Gastrocnemius medialis (tissue), 4 donors: Measurements from ENCODE around the gene GCKR.

ENCODE experiments used
- CTCF ChIP-seq, 5 experiments: fragments of 450-650 bp in 3 of 5; fragments of 200-600 bp in 2 of 5; sonication (generic) in 2 of 5; IDR thresholded peaks in 4 of 5; conservative IDR thresholded peaks in 1 of 5; 1 replicate in 4 of 5; 2 replicates in 1 of 5; pipeline ENCODE4 v1.5.1; 2016 to 2019; ENCODE audit warnings: antibody characterized with exemption in 5 of 5, mild to moderate bottlenecking in 3 of 5, moderate library complexity in 3 of 5
- POLR2A ChIP-seq, 2 donors: fragments of 450-650 bp; IDR thresholded peaks; one replicate each; pipeline ENCODE4 v1.6.1; 2017; ENCODE audit warnings: antibody characterized with exemption in 2 of 2, mild to moderate bottlenecking in 2 of 2, moderate library complexity in 2 of 2

GRCh38 chr2:27497288-27497627 lies 619 bp downstream of the GCKR start:
- TF ChIP-seq CTCF (IDR thresholded peaks at IDR 0.05 in 4 of 5, conservative IDR thresholded peaks at IDR 0.05 in 1 of 5) = no peak
- TF ChIP-seq POLR2A (IDR thresholded peaks at IDR 0.05) = no peak
